Hematopoietic multipotent progenitor cell treated with erythropoietin and hydrocortisone succinate and interleukin-3 and kit ligand, for 8 days (in vitro differentiated cells): ENCODE data around the gene CALHM4.
"Not testable (repeated sequence)": the region's sequence is repeated elsewhere in the genome, so short reads cannot be mapped to it uniquely, and the experiment has no call there.

Source experiments
- DNase-seq: peaks from one replicate; pipeline ENCODE4 v3.0.0-alpha.2; 2015

CALHM4 gene

GRCh38 chr6:116579143-116579542 lies 25.6 kb downstream of the CALHM4 start:
- no peak for DNase-seq

- DNase-seq, result no peak
Measured at GRCh38 chr6:116580198-116580597, 26.6 kb downstream of the CALHM4 start.

- DNase-seq, result no peak
Measured at GRCh38 chr6:116586276-116586675, 32.7 kb downstream of the CALHM4 start.

GRCh38 chr6:116586738-116587137 lies 33.2 kb downstream of the CALHM4 start:
- DNase-seq, result no peak

GRCh38 chr6:116595247-116595646 lies 41.7 kb downstream of the CALHM4 start:
- DNase-seq, result no peak

GRCh38 chr6:116596815-116597214 lies 43.3 kb downstream of the CALHM4 start:
- DNase-seq, result peak; percentile 20

- DNase-seq, result not testable (repeated sequence)
Measured at GRCh38 chr6:116603916-116604315, 50.4 kb downstream of the CALHM4 start.

- DNase-seq, result not testable (repeated sequence)
Measured at GRCh38 chr6:116604868-116605267, 51.3 kb downstream of the CALHM4 start.

- no peak for DNase-seq
Measured at GRCh38 chr6:116605935-116606334, 52.4 kb downstream of the CALHM4 start.
